Keratinocyte (primary cell): ENCODE measurements around the gene IFT74.
"Not testable (repeated sequence)": the region's sequence is repeated elsewhere in the genome, so short reads cannot be mapped to it uniquely, and the experiment has no call there.

Experiments used
- CTCF ChIP-seq, 3 experiments: IDR thresholded peaks in 1 of 3; conservative IDR thresholded peaks in 1 of 3; optimal IDR thresholded peaks in 1 of 3; 2 replicates in 2 of 3; 3 replicates in 1 of 3; pipeline versions ENCODE3 to v1.5.1; 2011; ENCODE audit warnings: low read length in 3 of 3, mild to moderate bottlenecking in 3 of 3, moderate library complexity in 2 of 3, control low read depth in 1 of 3, inconsistent platforms in 1 of 3; ENCODE audit not compliant: insufficient read depth in 2 of 3; ENCODE audit errors: extremely low read depth in 1 of 3
- EZH2 ChIP-seq: IDR thresholded peaks from one replicate; pipeline ENCODE4 v1.6.1; 2012; ENCODE audit warnings: inconsistent platforms, mild to moderate bottlenecking, low read length, moderate library complexity

GRCh38 chr9:27093384-27094067 lies 137.3 kb downstream of the IFT74 start:
- TF ChIP-seq CTCF (optimal IDR thresholded peaks at IDR 0.05 in 1 of 3, IDR thresholded peaks at IDR 0.05 in 1 of 3, conservative IDR thresholded peaks at IDR 0.05 in 1 of 3; ENCODE audit: extremely low read depth in 1 of 3, insufficient read depth in 2 of 3, low read length in 3 of 3); EZH2: not testable (repeated sequence)
